SK-N-MC (cell line): Measurements from ENCODE around the gene NOS1AP.

Experiments
- DNase-seq: peaks from one replicate; pipeline ENCODE4 v3.0.0-alpha.2; 2011; ENCODE audit warnings: low read depth, low spot score
- H3K27ac ChIP-seq: fragments of 200-600 bp; sonication (generic); 2 replicates; pipeline ENCODE4 v1.5.1; 2016; ENCODE audit warnings: mixed run types
- H3K36me3 ChIP-seq: fragments of 200-600 bp; sonication (generic); 2 replicates; pipeline ENCODE4 v1.6.1; 2017; ENCODE audit warnings: antibody characterized with exemption, low read length, mixed read lengths; ENCODE audit not compliant: insufficient read depth
- H3K4me3 ChIP-seq: fragments of 200-600 bp; sonication (generic); 2 replicates; pipeline ENCODE4 v1.5.1; 2016
- H3K9ac ChIP-seq: fragments of 200-600 bp; sonication (generic); 2 replicates; pipeline ENCODE4 v1.8.0; 2017; ENCODE audit warnings: mixed run types, mixed read lengths; ENCODE audit not compliant: insufficient read length
- H3K9me3 ChIP-seq: fragments of 200-600 bp; sonication (generic); 2 replicates; pipeline ENCODE4 v1.6.1; 2017; ENCODE audit warnings: low read depth, mild to moderate bottlenecking, antibody characterized with exemption, low read length, moderate library complexity, mixed read lengths
- EZH2 ChIP-seq: fragments of 200-600 bp; sonication (generic); IDR thresholded peaks from one replicate; pipeline ENCODE4 v1.6.1; 2017; ENCODE audit warnings: antibody characterized with exemption
- FOXP2 ChIP-seq: optimal IDR thresholded peaks from 2 replicates; pipeline ENCODE3; 2011; ENCODE audit warnings: mild to moderate bottlenecking, moderate library complexity; ENCODE audit not compliant: insufficient read depth; ENCODE audit errors: extremely low read length, control extremely low read depth
- POLR2AphosphoS5 ChIP-seq: IDR thresholded peaks from 2 replicates; pipeline ENCODE4 v1.6.1; 2012; ENCODE audit warnings: mild to moderate bottlenecking, low read depth, low read length, borderline replicate concordance

NOS1AP gene

DNA sequence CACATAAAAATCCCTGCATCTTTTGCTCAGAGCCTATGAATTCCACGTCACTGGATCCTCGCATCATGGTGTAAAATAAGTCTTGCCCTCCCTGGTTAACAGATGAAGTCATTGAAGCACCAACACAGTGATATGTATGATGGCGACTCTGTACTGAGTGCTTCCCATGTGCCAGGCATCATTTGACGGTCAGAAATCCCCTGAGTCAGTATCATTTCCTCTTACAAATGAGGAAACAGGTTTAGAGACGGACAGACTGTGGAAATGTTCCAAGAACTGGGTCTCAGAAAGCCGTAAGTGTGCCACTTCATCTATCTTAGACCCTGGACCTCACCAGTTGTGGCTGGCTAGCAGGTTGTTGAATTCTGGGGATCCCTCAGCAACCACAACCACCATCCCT is 40.8 kb upstream of the NOS1AP start:
- Histone ChIP-seq H3K36me3 (no peaks in the 10 kb centered on the region), H3K9me3 (no peaks in the 10 kb centered on the region), H3K9ac (no peak overlapping the region), H3K4me3 (no peak overlapping the region), H3K27ac (no peak overlapping the region)
- no peak for DNase-seq
- TF ChIP-seq FOXP2 (no peak), EZH2 (no peak), POLR2AphosphoS5 (no peak)

DNA sequence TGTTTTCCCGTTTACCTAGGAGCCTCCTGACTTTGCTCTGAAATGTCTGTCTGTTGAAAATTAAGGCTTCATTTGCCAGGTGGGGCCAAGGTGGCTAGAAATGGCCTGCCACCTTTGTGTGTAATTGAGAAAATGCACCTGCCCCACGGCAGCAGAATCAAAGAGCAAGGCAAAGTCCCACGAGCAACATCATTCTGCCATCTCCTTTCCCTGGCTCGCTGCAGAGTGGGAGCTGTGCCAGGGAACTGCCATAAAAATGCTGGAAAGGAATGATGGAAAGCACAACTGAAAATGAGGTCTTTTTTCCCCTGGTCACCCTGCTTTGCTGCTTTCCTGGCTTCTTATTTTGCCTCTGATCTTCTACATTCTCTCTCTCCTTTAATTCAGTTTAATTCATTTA is 40.3 kb upstream of the NOS1AP start:
- no peak for DNase-seq
- Histone ChIP-seq H3K36me3 (no peaks in the 10 kb centered on the region), H3K4me3 (no peak overlapping the region), H3K9ac (no peak overlapping the region), H3K9me3 (no peaks in the 10 kb centered on the region), H3K27ac (no peak overlapping the region)
- no peak for TF ChIP-seq POLR2AphosphoS5
- TF ChIP-seq EZH2, result no peak
- no peak for TF ChIP-seq FOXP2

GRCh38 chr1:162030759-162031280 is 38.7 kb upstream of the NOS1AP start:
- no peak for TF ChIP-seq FOXP2
- no peak for TF ChIP-seq POLR2AphosphoS5
- TF ChIP-seq EZH2, result no peak
- no peak for DNase-seq
- Histone ChIP-seq H3K9me3 (no peaks in the 10 kb centered on the region), H3K9ac (no peak overlapping the region), H3K27ac (no peak overlapping the region), H3K36me3 (no peaks in the 10 kb centered on the region), H3K4me3 (no peak overlapping the region)

- no peaks in the 10 kb centered on the region for H3K9me3 ChIP-seq
- no peak for DNase-seq
- H3K4me3 ChIP-seq, result no peak overlapping the region
- no peak for TF ChIP-seq EZH2
- TF ChIP-seq FOXP2, result no peak
- TF ChIP-seq POLR2AphosphoS5, result no peak
- H3K36me3 ChIP-seq, result no peaks in the 10 kb centered on the region
- no peak overlapping the region for H3K9ac ChIP-seq
- no peak overlapping the region for H3K27ac ChIP-seq
Observed at GRCh38 chr1:162033428-162033827, 36.1 kb upstream of the NOS1AP start.

DNA sequence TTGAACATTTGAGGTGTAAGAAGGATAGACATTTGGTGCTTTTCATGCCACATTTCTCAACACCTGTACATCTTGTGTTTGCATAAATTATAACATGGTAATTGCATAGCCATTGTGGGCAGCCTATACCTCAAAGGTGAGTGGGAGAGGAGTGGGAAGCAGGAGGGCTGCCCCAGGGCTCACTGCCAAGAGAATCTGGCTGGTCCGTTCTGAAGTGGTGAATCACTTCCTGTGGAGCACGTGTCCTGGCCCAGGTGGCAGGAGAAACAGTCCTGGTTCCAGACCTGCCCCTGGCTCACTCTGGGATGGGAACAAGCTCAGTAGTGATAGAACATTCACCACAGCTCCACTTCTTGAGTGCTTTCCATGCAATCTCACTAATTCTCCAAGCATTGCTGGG is 34.2 kb upstream of the NOS1AP start:
- Histone ChIP-seq H3K9me3 (no peaks in the 10 kb centered on the region), H3K36me3 (no peaks in the 10 kb centered on the region), H3K27ac (no peak overlapping the region), H3K9ac (no peak overlapping the region), H3K4me3 (no peak overlapping the region)
- TF ChIP-seq POLR2AphosphoS5 (no peak), EZH2 (no peak), FOXP2 (no peak)
- DNase-seq, result no peak

GRCh38 chr1:162036163-162036562 is 33.3 kb upstream of the NOS1AP start:
- no peak overlapping the region for H3K4me3 ChIP-seq
- no peaks in the 10 kb centered on the region for H3K9me3 ChIP-seq
- no peak overlapping the region for H3K9ac ChIP-seq
- no peak for DNase-seq
- H3K27ac ChIP-seq, result no peak overlapping the region
- no peaks in the 10 kb centered on the region for H3K36me3 ChIP-seq
- TF ChIP-seq FOXP2 (no peak), EZH2 (no peak), POLR2AphosphoS5 (no peak)

GRCh38 chr1:162038624-162039023 is 30.9 kb upstream of the NOS1AP start:
- TF ChIP-seq POLR2AphosphoS5 (no peak), EZH2 (no peak), FOXP2 (no peak)
- H3K27ac ChIP-seq, result no peak overlapping the region
- H3K9ac ChIP-seq, result no peak overlapping the region
- no peak overlapping the region for H3K4me3 ChIP-seq
- no peak for DNase-seq
- no peaks in the 10 kb centered on the region for H3K9me3 ChIP-seq
- no peaks in the 10 kb centered on the region for H3K36me3 ChIP-seq

- DNase-seq, result no peak
- H3K9me3 ChIP-seq, result no peaks in the 10 kb centered on the region
- H3K4me3 ChIP-seq, result no peak overlapping the region
- no peak overlapping the region for H3K27ac ChIP-seq
- peak overlapping the region; percentile 28 for H3K9ac ChIP-seq
- no peak for TF ChIP-seq FOXP2
- no peak for TF ChIP-seq EZH2
- TF ChIP-seq POLR2AphosphoS5, result no peak
- no peaks in the 10 kb centered on the region for H3K36me3 ChIP-seq
Observed at GRCh38 chr1:162040001-162040400, 29.5 kb upstream of the NOS1AP start.

DNA sequence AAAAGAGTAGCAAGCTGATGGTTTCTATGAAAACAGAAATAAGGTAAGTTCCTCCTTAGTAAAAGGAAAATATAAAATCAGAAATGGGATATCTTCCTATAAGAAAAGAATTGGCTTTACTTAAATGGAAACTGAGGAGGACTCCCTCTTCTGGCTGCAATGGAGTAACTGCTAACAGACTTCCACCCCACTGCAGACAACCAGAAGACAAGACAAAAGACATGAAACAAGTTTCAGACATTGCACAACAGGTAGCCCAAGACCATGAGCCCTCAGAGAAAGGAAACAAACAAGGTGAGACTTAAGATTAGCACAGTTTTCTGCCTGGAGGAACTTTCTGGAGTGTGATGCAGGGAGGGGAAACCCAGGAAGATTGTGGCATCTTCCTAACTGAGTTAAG is 28.8 kb upstream of the NOS1AP start:
- H3K27ac ChIP-seq, result no peak overlapping the region
- TF ChIP-seq FOXP2 (no peak), EZH2 (no peak), POLR2AphosphoS5 (no peak)
- DNase-seq, result no peak
- no peaks in the 10 kb centered on the region for H3K36me3 ChIP-seq
- H3K9ac ChIP-seq, result peak overlapping the region; percentile 28
- H3K9me3 ChIP-seq, result no peaks in the 10 kb centered on the region
- no peak overlapping the region for H3K4me3 ChIP-seq
